Measurements from ENCODE around the gene ATP11B.

The ATP11B gene

DNA sequence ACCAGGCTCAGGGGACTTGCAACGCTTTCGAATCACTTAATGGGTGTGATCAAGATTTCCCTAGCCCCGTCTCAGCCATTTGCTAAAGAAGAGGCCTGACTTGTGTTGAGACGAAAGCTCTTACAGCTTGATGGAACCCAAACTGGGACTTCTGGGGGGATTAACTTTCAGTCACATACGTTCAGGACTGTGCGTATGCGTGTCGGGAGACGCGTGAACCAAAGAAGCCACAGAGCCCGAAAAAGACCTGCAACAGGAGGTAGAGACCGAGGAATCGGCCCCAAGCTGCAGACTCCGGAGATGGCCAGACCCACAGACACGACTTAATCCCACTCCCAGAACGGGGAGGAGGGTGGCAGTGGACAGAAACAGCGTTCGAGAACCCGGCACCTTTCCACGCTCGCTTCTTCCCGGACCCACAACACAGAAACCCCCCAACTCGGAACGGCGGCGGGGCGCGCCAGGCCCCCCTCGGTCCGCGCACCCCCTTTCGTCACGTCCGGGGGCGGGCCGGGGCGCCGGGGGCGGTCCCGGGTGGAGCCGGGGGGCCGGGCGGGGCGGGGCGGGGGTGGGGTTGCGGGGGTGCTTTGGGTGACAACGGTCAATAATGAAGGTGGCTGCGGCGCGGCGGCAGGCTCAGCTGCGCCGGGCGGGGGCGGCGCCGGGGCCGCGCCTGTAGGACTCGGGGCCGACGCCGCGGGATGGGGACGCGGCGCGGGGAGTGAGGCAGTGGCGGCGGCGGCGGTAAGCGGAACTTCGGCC is at the start of gene ATP11B:
ATP11B (plus strand) TSS at position 604 of the 762 bp plus-strand sequence. CDS start 256 bp downstream, outside the sequence.
- DNase-seq, result peak; percentile 89
- ATAC-seq, result peak; percentile 76

DNA sequence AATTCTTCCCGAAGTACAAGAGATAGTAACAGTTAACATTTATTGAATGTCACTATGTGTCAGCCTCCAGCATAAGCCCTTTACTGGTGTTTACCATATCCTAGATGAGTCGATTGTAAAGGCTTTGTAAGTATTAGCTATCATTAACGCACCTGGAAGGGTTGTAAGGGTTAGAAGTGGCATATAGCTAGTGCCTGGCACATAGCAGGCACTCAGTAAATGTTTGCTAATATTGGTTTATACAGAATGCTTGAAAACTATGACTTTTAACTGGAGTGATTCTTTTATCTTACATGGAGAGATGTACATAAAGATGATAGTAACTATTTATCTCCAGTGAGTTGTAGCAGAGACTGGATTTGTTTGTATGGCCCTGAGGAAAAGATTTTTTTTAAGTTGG is 46.3 kb upstream of the ATP11B start:
- ATAC-seq (no peak), DNase-seq (no peak)

DNA sequence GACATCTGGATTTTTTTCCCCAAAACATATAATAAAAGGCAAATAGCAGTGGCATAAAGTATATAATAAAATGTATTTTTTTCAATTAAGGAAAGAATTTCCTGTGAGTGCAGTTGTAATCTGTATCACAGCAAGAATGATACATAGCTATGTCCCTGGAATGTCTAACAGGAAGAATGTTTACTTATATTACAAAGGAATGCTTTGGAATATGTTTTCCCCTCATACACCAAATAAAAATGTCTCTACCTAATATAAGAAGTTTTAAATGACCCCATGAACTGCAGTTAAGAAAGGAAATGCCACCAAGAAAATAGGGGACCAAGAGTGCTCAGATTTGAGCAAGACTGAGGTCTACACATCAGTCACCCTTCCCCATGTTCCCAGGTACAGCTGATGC is 38.0 kb upstream of the ATP11B start:
- ATAC-seq, result no peak
- no peak for DNase-seq

DNA sequence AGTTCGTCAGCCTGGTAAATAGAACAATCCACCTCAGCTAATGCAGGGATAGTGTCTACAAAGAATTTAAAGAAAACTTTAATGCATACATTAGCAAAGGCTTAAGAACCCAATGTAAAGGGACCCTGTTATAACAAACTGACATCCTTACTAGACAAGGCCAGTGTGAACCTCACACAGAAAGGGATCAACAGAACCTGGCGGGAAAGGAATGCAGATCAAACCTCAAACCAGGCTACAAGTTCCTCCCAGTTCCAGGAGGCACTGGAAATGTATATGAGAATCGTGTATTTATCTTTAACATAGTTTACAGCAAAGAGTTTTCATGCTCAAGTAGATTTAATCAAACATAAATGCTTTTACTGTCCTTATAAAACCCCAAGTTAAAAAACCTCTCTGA is 37.6 kb upstream of the ATP11B start:
- DNase-seq (no peak), ATAC-seq (no peak)

DNA sequence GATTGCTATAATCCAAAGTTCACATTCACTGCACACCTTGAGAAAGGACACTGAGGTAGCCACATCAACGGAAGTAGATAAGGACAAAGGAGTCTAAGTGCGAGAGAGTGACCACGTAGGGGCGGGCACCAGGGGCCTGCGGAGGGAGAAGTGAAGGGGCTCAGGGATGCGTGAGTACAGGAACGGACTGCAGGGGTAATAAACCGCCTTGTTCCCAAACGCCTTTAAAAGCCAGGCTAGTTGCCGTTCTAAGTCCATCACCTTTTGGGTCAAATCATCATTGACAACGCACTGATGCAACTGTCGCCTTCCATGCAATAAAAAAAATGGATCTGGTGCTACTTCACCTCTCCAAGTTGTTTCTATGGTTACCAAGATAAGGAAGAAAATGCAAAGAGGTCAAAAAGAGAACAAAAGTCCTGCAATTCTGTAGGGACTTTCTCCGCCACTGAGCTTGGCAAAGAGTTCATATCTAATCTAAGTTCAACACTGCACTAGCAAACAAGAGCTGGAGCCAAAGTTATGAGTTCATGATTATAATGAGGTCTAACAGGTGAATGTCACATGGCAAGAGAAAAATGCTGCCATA is 32.6 kb upstream of the ATP11B start:
- DNase-seq, result no peak
- no peak for ATAC-seq

DNA sequence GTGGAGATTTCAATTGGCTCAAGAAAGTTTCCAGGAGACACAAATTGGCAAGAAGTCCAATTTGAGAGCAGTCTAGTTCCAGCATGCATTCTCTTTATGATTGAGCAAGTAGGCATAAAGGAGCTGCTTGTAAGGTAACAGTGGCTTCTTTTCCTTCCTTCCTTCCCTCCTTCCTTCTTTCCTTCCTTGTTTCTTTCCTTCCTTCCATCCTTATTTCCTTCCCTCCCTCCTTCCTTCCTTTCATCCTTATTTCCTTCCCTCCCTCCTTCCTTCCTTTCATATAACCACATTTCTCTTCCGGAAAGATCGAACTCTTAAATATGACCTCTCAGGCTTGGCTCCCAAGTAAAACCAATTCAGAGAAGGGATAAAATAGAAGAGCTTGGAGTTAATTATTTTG is 29.4 kb upstream of the ATP11B start:
- ATAC-seq (no peak), DNase-seq (no peak)

DNA sequence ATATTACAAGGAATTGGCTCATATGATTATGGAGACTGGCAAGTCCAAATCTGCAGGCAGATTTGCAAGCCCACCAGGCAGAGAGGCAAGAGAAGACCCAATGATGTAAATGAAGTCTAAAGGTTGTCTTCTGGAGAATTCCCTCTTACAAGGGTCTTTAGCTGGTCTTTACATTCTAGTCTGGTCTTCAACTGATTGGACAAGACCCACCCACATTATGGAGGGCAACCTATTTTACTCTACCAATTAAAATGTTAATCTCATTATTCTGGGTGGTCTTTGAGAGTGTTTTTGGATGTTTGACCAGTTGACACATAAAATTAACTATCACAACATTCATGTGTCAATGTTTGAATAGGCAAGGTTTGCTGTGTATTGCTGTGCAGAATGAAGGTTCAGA is 28.0 kb upstream of the ATP11B start:
- DNase-seq, result no peak
- ATAC-seq, result no peak

DNA sequence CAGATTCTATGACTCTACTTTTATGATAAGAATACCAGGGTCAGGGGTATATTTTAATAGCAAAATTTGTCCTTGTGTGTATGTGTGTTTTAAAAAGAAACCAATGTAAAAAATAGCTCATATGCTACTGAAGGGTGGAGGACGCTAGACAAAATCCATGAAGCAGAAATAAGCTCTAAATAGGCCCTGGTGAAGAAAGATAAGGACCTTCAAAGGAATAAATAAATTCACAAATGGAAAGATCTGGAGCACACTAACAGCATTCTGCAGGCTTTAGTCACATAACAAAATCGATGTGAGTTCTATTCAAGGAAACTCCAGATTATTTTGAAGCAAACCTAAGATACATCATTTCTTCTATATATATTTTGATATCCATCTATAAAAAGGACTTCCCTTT is 27.2 kb upstream of the ATP11B start:
- ATAC-seq (no peak), DNase-seq (no peak)

DNA sequence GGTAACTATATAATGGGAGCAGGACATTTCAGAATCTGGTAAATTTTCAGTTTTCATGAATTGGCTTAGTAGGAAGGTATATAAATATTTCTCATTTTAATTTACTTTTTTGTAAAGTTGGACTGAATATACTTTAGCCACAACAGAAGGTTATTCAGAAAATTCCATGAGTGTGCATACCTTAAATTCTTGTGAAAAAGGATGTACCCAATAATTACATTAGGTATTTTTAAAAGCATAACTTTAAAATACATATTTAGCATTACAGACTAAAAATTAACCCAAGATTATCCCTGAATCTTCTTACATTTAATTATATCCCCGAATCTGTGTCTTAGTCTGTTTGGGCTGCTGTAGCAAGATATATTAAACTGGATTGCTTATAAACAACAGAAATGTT is 24.9 kb upstream of the ATP11B start:
- DNase-seq, result no peak
- no peak for ATAC-seq

DNA sequence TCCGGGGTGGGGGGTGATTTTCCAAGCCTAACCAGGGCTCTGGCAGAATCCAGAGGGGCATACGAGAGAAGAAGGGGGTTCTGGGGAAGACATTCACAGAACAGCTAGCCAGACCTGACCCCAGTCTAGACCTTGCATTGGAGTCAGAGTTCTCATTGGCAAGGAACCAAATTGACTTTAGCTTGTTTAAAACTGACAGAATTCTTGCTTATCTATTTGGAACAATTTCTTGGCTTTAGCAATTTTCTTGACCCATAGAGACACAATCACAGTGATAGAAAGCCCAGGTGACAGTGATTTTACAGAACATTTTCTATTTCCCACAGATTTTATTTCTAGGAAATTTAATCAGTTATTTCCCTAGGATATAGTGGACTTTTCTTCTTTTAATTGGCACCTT is 23.6 kb upstream of the ATP11B start:
- no peak for ATAC-seq
- no peak for DNase-seq

DNA sequence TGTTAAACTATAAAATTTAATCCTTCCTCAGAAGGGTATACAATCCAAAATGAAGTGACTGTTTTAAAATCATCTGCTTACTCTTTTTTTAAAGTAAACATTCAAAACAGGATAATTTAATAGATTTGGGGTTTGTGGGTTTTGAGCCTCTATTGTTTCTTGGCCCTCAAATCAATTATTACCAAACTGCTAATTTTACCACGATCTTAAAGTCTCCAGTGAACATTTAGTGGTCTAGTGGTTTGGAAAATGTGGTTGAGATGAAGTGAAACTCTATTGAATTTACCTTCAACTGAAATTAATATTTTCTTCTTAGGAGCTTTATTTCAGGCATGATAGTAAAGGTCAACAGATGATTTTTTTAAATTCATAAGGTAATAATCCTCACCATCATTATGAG is 11.2 kb upstream of the ATP11B start:
- ATAC-seq (no peak), DNase-seq (no peak)

DNA sequence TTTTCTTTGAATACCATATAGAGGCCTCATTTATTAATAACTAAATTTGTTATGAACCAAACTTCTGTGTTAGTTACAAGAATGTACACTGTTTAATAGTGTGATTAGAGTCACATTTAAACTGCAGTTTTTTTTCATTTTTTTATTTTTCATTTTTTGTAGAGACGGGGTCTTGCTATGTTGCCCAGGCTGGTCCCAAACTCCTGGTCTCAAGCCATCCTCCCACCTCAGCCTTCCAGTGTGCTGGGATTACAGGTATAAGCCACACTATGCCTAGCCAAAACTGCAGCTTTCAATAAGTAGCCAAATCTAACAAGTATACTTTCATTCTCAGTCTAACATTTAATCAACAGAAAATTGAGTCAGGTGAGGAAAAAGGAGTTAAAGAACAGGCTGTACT is 10.2 kb upstream of the ATP11B start:
- ATAC-seq, result no peak
- no peak for DNase-seq

DNA sequence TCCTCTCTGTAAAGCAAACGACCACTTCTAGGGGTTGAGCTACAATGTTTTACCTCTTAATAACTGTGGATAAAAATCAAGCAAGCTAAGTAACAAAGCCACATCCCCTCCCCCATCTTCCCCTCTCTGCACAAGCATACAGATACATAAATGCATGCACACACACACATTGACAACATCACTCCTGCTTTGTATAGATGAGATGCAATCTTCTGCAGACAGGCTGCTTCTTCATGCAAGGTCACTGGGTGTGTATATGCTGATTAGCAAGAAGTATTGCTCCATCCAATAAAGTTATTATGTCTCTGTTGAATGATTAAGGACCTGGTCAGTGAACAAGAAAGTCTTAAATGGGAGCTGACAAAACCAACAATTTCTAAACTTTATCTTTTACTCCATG is 8.8 kb upstream of the ATP11B start:
- DNase-seq (no peak), ATAC-seq (no peak)

DNA sequence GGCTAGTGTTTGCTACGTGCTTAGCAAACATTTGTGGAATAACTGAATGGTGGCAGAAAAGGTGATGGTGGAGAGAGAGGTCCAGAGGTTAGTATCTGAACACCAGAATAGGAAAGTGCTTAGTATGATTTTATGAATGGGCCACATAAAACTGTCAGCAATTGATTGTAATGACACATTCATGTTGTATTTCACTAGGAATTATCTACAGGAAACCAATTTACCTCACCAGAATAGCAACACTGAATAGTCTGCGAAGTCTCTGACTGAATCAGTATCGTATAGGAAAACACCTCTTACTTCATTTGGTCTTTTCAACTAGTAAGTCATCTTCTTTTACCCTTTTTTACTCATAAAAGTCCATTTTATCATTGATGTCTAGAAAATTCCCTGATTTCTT is 8.2 kb upstream of the ATP11B start:
- no peak for DNase-seq
- no peak for ATAC-seq

DNA sequence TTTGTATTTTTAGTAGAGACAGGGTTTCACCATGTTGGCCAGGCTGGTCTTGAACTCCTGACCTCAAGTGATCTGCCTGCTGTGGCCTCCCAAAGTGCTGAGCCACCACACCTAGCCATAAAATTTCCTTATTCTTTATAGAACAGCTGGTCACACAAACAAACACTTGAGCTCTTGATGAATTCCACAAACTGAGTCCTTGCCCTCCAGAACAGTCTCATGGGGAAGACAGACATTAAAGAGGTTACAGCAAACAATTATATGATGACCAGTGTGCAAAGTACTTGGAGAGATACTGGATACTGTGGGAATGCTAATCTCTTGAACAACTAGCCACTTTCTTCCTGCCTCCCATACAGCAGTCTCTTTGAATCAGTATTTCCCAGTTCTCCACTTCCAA is 7.5 kb upstream of the ATP11B start:
- DNase-seq (no peak), ATAC-seq (no peak)

DNA sequence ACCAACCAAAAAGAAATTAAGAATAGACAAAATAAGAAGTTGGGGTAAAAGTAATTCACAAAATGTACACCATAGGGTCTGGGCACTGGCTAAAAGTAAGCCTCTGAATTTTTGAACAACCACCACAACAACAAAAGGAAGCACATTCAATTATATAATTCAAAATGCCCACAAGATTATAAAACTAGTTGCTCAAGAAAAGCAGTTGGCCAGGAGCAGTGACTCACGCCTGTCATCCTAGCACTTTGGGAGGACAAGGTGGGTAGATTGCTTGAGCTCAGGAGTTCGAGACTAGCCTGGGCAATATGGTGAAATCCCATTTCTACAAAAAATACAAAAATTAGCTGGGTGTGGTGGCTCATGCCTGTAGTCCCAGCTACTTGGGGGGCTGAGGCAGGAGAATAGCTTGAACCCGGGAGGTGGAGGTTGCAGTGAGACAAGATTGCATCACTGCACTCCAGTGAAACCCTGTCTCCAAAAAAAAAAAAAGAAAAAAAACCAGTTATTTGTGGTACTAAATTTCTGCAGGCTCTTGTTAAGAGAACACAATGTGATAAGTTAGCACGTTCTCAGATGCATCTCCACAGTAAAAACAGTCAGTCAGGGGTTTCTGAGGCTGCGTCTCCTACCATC is 6.6 kb upstream of the ATP11B start:
- no peak for DNase-seq

DNA sequence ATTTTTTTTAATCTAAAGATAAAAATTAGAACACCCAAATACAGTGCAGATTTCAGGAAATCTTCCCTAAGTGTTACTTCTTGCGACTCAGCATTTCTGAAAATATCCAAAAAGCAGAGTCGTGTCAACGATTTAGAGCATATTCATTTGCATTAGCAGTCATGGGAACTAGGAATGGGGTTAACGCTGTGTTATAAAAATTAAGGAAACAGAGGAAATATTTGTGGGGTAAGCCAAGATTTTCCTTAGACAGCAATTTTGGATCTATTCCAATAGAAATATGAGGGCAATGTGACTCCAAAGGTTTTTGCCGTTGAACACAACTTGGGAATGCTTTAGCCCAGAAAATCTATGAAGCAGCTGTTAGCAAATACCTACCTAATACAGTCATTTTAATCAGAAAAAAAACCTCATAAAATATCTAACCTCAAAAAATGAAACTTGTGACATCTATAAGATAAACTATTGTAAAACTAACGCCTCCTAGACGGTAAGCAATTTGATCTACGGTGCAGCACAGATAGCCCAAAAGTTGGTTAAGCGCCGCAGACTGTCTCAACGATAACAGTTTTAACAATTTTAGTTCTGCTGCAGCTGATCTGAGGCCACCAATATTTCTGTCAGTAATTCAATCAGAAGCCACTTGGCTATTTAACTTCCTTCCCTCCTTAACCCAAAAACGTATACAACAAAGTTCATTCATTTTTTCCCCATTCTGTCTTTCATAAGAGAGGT is 5.8 kb upstream of the ATP11B start:
- ATAC-seq, result no peak
- no peak for DNase-seq

More for the DNA sequence above, 6.6 kb upstream of the ATP11B start:
- ATAC-seq, result no peak

DNA sequence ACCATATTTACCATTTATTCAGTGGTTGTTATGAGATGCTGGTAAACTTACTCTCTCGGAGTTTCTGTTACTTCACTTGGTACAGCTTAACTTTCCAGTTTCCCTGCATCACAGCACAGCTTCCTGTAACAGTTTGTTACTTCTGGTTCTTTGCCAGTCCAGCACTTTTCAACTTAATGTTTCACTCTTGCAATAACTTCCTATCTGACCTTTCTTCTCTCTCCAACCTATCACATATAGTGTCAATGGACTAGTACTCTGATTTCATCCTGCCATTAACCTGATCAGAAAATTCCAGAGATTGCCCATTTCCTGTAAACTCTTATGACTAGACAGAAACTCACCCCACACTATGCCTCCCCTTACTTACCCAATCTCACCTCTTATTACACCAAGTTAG is 3.9 kb upstream of the ATP11B start:
- no peak for ATAC-seq
- no peak for DNase-seq

DNA sequence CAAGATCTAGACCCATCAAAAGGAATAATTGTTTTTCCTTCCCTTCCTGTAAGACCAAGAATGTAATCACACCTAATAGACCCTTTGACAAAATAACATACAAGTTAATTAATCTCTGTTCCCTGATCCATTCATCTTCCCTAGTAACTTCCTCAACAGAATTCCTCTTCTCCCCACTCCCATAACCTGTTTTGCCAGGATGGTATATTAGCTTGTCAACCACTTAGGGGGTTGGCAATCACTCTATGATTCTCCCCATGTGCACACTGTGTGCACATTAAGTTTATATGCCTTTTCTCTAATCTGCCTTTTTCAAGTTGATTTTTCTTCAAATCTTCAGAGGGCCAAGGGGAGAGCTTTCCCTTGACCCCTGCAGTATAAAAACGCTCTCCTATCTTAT is 2.7 kb upstream of the ATP11B start:
- ATAC-seq, result no peak

DNA sequence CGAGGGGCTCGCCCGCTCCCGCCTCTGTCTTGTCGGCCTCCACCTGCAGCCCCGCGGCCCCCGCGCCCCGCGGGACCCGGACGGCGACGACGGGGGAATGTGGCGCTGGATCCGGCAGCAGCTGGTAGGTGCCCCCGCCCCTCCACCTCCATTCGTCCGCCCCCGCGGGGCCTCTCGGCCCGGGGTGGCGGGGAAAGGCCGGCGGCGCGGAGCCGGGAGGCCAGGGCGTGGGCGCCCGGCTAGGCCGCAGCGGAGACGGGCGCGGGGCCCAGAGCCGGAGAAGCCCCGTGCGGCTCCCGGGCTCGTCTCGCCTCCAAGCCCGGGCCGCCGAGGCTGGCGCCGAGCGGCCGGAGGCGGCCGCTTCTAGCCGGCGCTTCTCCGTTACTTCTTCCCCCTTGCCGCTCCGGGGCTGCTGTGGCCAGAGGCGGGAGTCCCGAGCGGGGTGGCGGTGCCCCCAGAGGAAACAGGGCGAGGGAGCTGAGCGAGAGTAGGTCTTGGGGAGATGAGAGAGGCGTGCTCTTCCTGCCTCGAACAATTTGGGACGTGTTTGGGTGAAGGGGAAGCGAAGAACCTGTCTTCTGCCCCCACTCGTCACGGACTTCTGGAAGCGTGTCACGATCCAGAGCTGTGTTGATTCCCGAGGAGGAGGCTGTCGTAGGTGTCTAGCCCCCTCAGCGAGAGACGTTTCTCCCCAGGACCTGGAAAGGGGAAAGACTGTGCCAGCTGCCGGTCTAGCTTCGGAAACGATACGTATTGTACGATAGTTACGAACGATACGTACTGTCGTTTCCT is 555 bp downstream of the ATP11B start:
- ATAC-seq, result peak; percentile 40
- DNase-seq, result peak; percentile 53

More for the DNA sequence above, 2.7 kb upstream of the ATP11B start:
- no peak for DNase-seq

DNA sequence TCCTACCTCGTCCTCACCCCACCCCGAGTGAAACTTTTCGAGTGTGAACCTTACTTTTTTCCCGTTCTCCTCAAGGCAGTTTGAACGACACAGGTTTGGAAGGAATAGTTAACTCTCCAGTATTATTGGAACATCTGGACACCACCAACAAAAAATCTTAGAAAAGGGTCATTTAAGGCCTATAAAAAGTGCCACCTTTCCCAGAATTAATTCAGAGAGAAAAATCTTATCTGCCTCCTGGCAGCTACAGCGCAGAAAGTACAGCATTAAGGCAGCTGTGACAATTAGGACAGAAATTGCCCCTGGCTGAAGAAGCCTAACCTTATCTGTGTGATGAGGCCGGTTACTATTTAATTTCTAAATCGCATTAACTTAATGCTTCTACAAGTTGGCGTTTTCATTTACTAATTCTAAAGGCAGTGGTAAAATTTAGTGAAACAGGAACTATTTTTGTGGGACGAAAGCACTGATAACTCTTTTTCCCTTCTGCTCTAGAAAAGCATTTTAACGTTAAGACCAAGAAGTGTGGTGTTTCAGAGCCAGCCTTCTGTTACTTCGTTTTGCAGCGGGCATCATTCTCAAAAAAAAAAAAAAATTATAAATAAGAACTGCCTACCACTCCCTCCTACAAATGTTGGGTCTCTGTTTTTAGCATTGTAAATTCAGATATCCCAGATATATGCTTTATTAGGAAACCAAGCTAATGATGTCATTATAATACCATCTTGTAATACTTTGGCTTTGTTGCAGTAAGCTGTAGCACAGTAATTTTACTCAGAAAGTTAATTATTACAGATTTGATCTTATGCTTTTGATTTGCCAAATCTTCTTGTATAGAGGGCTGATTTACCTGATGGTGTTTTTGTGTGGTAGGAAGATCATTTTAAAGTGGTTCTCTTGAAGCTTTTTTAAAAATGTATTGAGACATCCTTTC is 1.4 kb downstream of the ATP11B start:
- ATAC-seq (no peak), DNase-seq (no peak)
